ENCODE data around the gene FBXO17. TPM values are rescaled to one million over a fixed set of nuclear protein-coding genes. Genes with fewer than 3 reads are reported as not detected.

The FBXO17 gene
- total RNA-seq, 2 donors from 2014 or later = 1.1 to 3.3 TPM

DNA sequence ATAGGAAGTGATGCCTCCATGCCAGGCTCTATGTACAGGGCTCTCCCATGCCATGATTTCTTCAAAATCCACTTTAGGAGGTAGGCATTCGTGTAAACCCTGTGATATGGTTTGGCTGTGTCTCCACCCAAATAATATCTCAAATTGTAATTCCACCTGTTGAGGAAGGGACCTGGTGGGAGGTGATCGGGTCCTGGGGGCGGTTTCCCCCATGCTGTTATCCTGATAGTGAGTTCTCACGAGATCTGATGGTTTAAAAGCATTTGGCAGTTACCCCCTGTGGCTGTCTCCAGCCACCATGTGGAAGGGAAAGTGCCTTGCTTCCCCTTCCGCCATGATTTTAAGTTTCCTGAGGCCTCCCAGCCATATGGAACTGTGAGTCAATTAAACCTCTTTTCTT is 53.1 kb downstream of the FBXO17 start:
- ATAC-seq (no peak), DNase-seq (no peak)
- intact Hi-C loops (cut with DNase I, micrococcal nuclease) = loop anchor here in 1 of 2 donors (10.0 kb wide), 1 partner anchor 528 kb away; no protein-coding TSS in a partner anchor

DNA sequence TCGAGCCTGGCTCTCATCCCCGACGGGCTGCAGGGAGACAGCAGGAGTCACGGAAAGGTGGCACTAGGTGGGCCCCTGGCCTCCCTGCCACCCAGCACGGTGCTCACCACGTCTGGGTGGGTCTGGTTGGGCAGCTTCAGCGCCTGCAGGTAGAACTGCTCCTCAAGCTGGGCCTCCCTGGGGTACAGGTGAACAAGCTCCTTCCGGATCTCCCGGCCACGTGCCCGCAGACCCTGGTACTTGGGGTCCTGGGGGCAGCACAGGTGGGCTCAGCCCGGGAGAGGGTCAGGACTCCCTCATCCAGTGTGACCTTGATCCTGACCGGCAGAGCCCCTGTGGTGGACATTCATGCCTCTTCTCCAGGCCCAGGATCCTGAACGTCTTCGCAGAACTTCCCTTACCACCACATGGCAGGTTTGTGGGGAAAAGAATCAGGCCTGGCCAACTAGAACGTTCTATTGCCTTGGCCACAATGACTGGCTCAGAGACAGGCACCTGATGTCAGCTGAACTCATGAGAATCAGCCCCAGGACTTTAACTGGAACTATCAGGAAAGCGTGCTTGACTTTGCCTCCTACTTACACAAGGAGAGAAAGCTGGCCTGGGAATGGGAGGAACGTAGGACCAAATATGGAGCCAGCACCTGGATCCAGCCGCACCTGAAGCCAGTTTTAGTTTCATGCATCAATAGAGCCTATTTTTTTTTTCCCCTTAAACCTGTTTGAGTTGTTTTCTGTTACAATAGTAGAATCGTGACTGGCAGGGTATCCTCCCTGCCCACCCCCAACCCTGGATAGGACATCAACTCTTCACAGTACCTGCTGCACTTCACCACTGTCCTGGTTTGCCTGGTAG is 53.9 kb downstream of the FBXO17 start:
- DNase-seq (no peak), ATAC-seq (no peak)
- intact Hi-C loops (cut with DNase I, micrococcal nuclease) = loop anchor here in 1 of 2 donors (10.0 kb wide), 1 partner anchor 527 kb away; no protein-coding TSS in a partner anchor

- intact Hi-C loops (cut with DNase I, micrococcal nuclease) = loop anchor here in 1 of 2 donors (10.0 kb wide), 1 partner anchor 526 kb away; no protein-coding TSS in a partner anchor
- no peak for DNase-seq
- no peak for ATAC-seq
Measured at GRCh38 chr19:38920602-38921419, 54.7 kb downstream of the FBXO17 start.

DNA sequence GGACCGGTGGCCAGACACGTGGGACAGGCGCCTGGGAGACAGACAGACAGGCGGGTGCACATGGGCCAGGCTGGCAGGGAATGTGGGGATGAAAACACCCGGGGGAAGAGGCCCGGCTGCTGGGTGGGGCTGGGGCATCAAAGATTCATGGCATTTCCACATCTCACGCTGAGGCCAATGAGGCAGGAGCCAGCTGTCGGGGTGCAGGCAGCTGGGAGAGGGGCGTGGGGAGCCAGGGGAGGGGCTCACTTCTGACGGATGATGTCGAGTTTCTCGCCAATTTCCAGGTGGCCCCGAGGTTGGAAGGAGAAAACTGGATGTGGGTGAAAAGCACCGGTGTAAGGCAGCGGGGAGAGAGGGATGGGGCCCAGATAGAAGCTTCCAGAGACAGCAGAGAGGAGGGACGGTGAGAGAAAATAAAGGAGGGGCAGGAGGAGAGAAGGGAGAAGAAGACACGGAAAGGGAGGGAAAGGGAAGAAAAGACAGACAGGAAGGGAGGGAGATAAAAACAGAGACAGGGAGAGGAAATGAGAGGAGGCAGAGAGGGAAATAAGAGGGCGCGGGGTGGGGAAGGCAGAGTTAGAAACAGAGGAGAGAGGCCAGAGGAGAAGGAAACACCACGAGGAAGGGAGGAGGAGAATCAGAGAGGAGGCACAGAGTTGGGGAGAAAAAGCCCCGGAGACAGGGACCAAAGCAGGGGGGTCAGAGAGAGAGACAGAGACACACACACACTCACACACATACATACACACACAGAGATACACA is 55.5 kb downstream of the FBXO17 start:
- intact Hi-C loops (cut with DNase I, micrococcal nuclease) = loop anchor here in 1 of 2 donors (10.0 kb wide), 1 partner anchor 525 kb away; no protein-coding TSS in a partner anchor
- no peak for ATAC-seq

GRCh38 chr19:38918526-38918925 is 57.0 kb downstream of the FBXO17 start:
- ATAC-seq = no peak
- DNase-seq = no peak
- intact Hi-C loops (cut with DNase I, micrococcal nuclease) = no loop called here

More for the DNA sequence above, 55.5 kb downstream of the FBXO17 start:
- DNase-seq = no peak

- DNase-seq (peak in 1 of 2 donors; percentile 27), ATAC-seq (peak; percentile 75)
- intact Hi-C loops (cut with DNase I, micrococcal nuclease) = no loop called here
Measured at GRCh38 chr19:38917921-38918491, 57.5 kb downstream of the FBXO17 start.

DNA sequence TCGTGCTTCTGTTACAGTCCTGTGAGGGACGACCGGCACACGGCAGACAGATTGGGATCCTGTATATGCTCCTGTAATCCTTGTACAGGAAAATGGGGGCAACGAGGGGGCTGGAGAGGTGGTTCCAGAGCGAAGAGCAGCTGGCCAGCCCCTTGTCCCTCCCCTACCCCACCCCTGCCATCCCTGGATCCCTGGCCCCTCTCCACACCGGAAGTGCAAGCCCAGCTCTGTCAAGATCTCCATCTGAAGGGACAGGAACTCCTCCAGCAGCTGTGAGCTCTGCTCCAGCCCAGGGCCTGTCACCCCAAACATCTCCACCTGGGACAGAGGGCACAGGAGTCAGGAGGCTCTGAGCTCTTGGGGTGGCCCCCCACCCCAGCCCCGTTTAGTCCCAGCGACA is 58.0 kb downstream of the FBXO17 start:
- no peak for DNase-seq
- peak; percentile 4 for ATAC-seq
- intact Hi-C loops (cut with DNase I, micrococcal nuclease) = no loop called here

DNA sequence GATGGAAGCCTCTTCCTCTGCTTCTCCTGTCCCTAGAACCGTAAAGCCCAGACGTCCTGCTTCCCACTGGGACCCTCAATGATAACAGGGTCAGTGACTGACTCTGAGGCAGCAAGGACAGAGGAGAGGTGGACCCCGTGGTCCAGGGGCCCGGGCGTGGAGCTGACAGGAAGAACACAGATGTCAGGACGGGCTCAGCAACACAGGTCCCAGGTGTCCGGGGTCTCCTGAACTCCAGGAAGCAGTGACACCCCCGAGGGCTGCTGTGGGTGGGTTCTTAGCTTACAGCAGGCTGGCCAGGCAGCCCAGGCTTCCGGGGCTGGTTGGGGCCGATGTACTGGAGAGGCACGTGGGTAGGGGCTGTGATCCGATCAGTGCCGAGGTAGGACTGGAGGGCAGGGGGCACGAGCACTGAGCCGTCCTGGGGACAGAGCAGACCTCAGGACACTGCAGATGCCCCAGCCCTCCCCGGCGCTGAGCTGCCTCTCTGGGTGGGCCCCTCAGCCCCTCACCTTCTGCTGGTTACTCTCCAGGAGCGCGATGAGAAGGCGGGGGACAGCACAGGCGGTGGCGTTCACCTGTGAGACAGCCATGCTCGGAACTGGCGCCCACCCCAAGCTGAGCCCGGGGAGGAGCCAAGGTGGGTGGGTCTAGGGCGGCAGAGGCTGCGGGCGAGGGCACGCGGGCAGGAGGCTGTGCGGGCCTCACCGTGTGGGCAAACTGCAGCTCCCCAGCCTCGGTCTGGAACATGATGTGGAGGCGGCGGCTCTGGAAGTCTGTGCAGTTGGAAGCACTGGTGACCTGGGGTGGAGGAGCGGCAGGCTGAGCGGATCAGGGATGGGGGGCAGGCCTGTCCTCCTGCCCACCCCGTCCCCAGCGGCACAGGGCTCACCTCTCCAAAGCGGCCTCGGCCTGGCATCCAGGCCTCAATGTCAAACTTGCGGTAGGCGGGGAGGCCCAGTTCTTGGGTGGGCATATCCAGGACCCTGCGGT is 59.9 kb downstream of the FBXO17 start:
- intact Hi-C loops (cut with DNase I, micrococcal nuclease) = no loop called here
- no peak for DNase-seq
- ATAC-seq = no peak

GRCh38 chr19:38913958-38914357 is 61.6 kb downstream of the FBXO17 start:
- peak in 1 of 2 donors; percentile 14 for DNase-seq
- intact Hi-C loops (cut with DNase I, micrococcal nuclease) = no loop called here
- no peak for ATAC-seq

GRCh38 chr19:38912600-38913514 is 62.7 kb downstream of the FBXO17 start:
- DNase-seq = no peak
- ATAC-seq = no peak
- intact Hi-C loops (cut with DNase I, micrococcal nuclease) = no loop called here

GRCh38 chr19:38911388-38912001 is 64.0 kb downstream of the FBXO17 start:
- DNase-seq (no peak), ATAC-seq (no peak)
- intact Hi-C loops (cut with DNase I, micrococcal nuclease) = no loop called here

GRCh38 chr19:38910488-38910887 is 65.1 kb downstream of the FBXO17 start:
- DNase-seq (no peak), ATAC-seq (no peak)
- intact Hi-C loops (cut with DNase I, micrococcal nuclease) = no loop called here

DNA sequence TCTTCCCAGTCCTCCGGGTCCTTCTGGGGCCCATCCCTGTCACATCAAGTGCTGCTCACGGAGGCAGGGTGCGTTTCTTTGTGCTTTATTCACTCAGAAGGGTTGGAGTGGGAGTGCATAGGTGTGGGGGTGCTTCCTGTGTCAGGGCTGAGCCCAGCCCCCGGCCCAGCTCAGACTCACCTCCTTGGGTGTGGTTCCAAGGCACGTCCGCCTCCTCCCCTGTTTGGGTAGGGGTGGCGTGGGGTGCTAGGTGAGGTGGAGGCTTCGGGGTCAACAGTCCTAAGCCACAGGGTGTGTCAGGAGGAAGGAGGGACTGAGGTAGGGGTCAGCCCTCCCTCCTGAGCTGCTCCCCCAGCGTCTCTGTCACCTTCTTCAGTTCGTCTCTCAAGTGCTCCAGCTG is 66.6 kb downstream of the FBXO17 start:
- intact Hi-C loops (cut with DNase I, micrococcal nuclease) = no loop called here
- no peak for ATAC-seq
- no peak for DNase-seq

GRCh38 chr19:38907670-38908069 is 67.9 kb downstream of the FBXO17 start:
- intact Hi-C loops (cut with DNase I, micrococcal nuclease) = no loop called here
- ATAC-seq = no peak
- no peak for DNase-seq

GRCh38 chr19:38907227-38907626 is 68.3 kb downstream of the FBXO17 start:
- ATAC-seq = no peak
- intact Hi-C loops (cut with DNase I, micrococcal nuclease) = no loop called here

GRCh38 chr19:38905620-38906019 is 69.9 kb downstream of the FBXO17 start:
- intact Hi-C loops (cut with DNase I, micrococcal nuclease) = no loop called here
- ATAC-seq (no peak), DNase-seq (no peak)

More at GRCh38 chr19:38907227-38907626, 68.3 kb downstream of the FBXO17 start:
- DNase-seq = no peak
